Body of pancreas (tissue), 4 donors: Measurements from ENCODE around the gene RPS6KA2.
"Not testable (repeated sequence)": the region's sequence is repeated elsewhere in the genome, so short reads cannot be mapped to it uniquely, and the experiment has no call there.

Source experiments
- CTCF ChIP-seq, 7 experiments: fragments of 450-650 bp in 4 of 7; fragments of 200-600 bp in 3 of 7; sonication (generic) in 3 of 7; IDR thresholded peaks; one replicate each; pipeline ENCODE4 v1.5.1; 2016 to 2019; ENCODE audit warnings: antibody characterized with exemption in 7 of 7
- POLR2A ChIP-seq, 3 donors: fragments of 450-650 bp; IDR thresholded peaks; one replicate each; pipeline ENCODE4 v1.6.1; 2016; ENCODE audit warnings: antibody characterized with exemption in 3 of 3, mild to moderate bottlenecking in 2 of 3

DNA sequence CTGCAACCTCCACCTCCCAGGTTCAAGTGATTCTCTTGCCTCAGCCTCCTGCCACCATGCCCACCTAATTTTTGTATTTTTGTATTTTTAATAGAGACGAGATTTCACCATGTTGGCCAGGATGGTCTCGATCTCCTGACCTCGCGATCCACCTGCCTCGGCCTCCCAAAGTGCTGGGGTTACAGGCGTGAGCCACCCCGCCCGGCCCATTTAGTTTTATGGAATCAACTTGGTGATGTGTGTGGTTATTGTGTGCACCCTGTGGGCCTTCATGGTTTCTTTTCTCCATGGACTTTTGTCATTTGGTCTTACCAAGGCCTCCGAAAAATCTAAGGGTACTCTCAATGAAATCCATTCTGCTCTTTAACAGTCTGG, 88.1 kb downstream of the RPS6KA2 start:
- TF ChIP-seq CTCF, POLR2A (IDR thresholded peaks at IDR 0.05): not testable (repeated sequence)
